K562 (cell line): ENCODE measurements around the gene PLEKHM2. TPM values are rescaled to one million over a fixed set of nuclear protein-coding genes. Genes with fewer than 3 reads are reported as not detected.

Source experiments
- CBFA2T3 ChIP-seq: fragments of 450-650 bp; IDR thresholded peaks from 2 replicates; pipeline ENCODE4 v1.6.1; 2017
- CHD7 ChIP-seq: fragments of 200-600 bp; sonication (generic); IDR thresholded peaks from one replicate; pipeline ENCODE4 v1.6.1; 2012; ENCODE audit warnings: mild to moderate bottlenecking, low read depth, low read length, inconsistent platforms
- POLR2B ChIP-seq: fragments of 450-650 bp; IDR thresholded peaks from 2 replicates; pipeline ENCODE4 v1.6.1; 2018; ENCODE audit warnings: low read depth; ENCODE audit not compliant: partially characterized antibody
- RBM14 ChIP-seq: fragments of 200-400 bp; formaldehyde crosslinking; IDR thresholded peaks from 2 replicates; pipeline ENCODE4 v1.6.1; 2018; ENCODE audit warnings: low read depth, mild to moderate bottlenecking, low read length, moderate library complexity, borderline replicate concordance; ENCODE audit not compliant: insufficient read depth
- SMC3 ChIP-seq: conservative IDR thresholded peaks from 2 replicates; pipeline ENCODE4 v1.6.1; 2011; ENCODE audit warnings: low read depth, low read length, improper control_type of control experiment; ENCODE audit not compliant: insufficient read depth
- polyA plus RNA-seq, 8 experiments: library from polyadenylated mRNA; depleted of rRNA in 4 of 8; stranded (reverse) in 5 of 8; unstranded in 3 of 8; fragments of >200 nt; fragmentation: Nextera tagmentation in 2 of 8; fragmentation: Illumina TruSeq in 1 of 8; extraction: Ambion mirVana in 2 of 8; extraction: Trizol in 1 of 8; gene quantifications; 2 replicates each; pipeline versions ENCODE4 v1.2.1 to v1.2.3, GENCODE V29; 2011 to 2014; ENCODE audit warnings: inconsistent platforms in 1 of 8, missing spikeins in 1 of 8
- total RNA-seq, 7 experiments: library from RNA; depleted of rRNA in 6 of 7; stranded (reverse); fragments of >200 nt in 6 of 7; fragmentation: Illumina TruSeq in 2 of 7; extraction: Trizol in 2 of 7; gene quantifications; 2 replicates each; pipeline versions ENCODE4 v1.2.1 to v1.2.3, GENCODE V29; 2011 to 2021; ENCODE audit warnings: low replicate concordance in 1 of 7

PLEKHM2 gene
- total and polyA plus RNA-seq, 9 of the 15 experiments (the other 6 are each of a cell fraction or from before 2014, with no cell fraction given) = 0.27 to 63.7 (median 33.2) TPM

- TF ChIP-seq RBM14 = no peak
- no peak for TF ChIP-seq POLR2B
- TF ChIP-seq CHD7 = no peak
- no peak for TF ChIP-seq CBFA2T3
- TF ChIP-seq SMC3 = no peak
These were observed 30.5 kb downstream of the PLEKHM2 start (continued) for GRCh38 chr1:15714406-15715136.
